ENCODE results near the gene TDO2.

DNA sequence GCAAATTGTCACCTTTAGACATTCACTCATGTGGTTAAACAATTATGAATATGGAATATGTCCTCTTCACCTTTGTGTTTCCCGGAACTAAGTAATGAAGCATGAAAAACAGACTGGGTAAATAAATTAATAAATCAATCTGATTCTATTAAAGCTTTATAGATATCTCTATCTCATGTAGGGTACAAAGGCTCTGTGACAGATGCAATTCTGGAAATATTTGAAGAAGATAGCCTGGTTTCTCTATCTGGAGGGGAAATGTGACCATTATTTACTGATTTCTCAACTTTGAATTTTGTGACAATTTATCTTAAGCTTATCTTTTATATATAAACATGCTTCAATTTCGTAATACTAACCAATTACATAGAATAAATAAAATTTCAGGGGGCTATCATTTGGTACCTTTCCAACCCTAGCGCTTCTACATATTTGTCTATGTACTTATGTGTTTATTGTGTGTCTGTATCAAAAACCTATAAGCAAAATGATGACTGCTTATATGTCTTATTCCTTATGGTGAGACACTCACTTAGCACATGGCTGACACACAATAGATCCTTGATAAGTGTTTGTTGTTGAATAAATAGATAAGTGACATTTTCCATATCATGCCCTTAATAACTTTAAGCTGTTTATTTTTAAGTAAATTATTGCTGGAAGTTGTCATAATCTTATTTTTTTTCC, 40.3 kb downstream of the TDO2 start:
- TF ChIP-seq EZH2 (IDR thresholded peaks at IDR 0.05; ENCODE audit: low read length, missing control alignments), result no peak
- TF ChIP-seq, protein P1, sequence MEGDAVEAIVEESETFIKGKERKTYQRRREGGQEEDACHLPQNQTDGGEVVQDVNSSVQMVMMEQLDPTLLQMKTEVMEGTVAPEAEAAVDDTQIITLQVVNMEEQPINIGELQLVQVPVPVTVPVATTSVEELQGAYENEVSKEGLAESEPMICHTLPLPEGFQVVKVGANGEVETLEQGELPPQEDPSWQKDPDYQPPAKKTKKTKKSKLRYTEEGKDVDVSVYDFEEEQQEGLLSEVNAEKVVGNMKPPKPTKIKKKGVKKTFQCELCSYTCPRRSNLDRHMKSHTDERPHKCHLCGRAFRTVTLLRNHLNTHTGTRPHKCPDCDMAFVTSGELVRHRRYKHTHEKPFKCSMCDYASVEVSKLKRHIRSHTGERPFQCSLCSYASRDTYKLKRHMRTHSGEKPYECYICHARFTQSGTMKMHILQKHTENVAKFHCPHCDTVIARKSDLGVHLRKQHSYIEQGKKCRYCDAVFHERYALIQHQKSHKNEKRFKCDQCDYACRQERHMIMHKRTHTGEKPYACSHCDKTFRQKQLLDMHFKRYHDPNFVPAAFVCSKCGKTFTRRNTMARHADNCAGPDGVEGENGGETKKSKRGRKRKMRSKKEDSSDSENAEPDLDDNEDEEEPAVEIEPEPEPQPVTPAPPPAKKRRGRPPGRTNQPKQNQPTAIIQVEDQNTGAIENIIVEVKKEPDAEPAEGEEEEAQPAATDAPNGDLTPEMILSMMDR (conservative IDR thresholded peaks at IDR 0.05 in 1 of 2, IDR thresholded peaks at IDR 0.05 in 1 of 2; ENCODE audit: low read depth in 1 of 2, low read length in 2 of 2), result no peak

Measured in fibroblast of lung (primary cell).